Subcutaneous abdominal adipose tissue (tissue), 5 donors: Measurements from ENCODE around the gene HES3.
A peak's percentile ranks its signal among the peaks of the same experiment; 100 is the strongest.

Experiments used
- H3K27ac ChIP-seq: one replicate; pipeline ENCODE4 v1.7.0; 2013; ENCODE audit warnings: low read depth, mild to moderate bottlenecking, inconsistent platforms, low read length, moderate library complexity
- H3K27me3 ChIP-seq, 5 donors: one replicate each; pipeline ENCODE4 v1.7.0; 2013; ENCODE audit warnings: low read length in 5 of 5, inconsistent platforms in 1 of 5; ENCODE audit not compliant: control insufficient read depth in 5 of 5, insufficient read depth in 4 of 5
- H3K36me3 ChIP-seq, 5 donors: one replicate each; pipeline ENCODE4 v1.7.0; 2013; ENCODE audit warnings: low read length in 5 of 5; ENCODE audit not compliant: control insufficient read depth in 5 of 5, insufficient read depth in 5 of 5
- H3K4me1 ChIP-seq, 5 donors: one replicate each; pipeline ENCODE4 v1.7.0; 2013; ENCODE audit warnings: low read length in 5 of 5, mild to moderate bottlenecking in 3 of 5, moderate library complexity in 1 of 5; ENCODE audit not compliant: control insufficient read depth in 5 of 5, insufficient read depth in 5 of 5
- H3K4me3 ChIP-seq, 5 donors: one replicate each; pipeline ENCODE4 v1.7.0; 2013; ENCODE audit warnings: low read length in 5 of 5, low read depth in 1 of 5
- H3K9ac ChIP-seq, 5 donors: one replicate each; pipeline ENCODE4 v1.7.0; 2013; ENCODE audit warnings: low read length in 5 of 5, mild to moderate bottlenecking in 4 of 5, moderate library complexity in 3 of 5
- H3K9me3 ChIP-seq, 5 donors: one replicate each; pipeline ENCODE4 v1.7.0; 2013; ENCODE audit warnings: low read length in 5 of 5; ENCODE audit not compliant: control insufficient read depth in 5 of 5
- donor health status: healthy.
- donor health status: healthy.
- donor health status: healthy.
- donor health status: healthy.
- donor health status: healthy.

HES3 gene

DNA sequence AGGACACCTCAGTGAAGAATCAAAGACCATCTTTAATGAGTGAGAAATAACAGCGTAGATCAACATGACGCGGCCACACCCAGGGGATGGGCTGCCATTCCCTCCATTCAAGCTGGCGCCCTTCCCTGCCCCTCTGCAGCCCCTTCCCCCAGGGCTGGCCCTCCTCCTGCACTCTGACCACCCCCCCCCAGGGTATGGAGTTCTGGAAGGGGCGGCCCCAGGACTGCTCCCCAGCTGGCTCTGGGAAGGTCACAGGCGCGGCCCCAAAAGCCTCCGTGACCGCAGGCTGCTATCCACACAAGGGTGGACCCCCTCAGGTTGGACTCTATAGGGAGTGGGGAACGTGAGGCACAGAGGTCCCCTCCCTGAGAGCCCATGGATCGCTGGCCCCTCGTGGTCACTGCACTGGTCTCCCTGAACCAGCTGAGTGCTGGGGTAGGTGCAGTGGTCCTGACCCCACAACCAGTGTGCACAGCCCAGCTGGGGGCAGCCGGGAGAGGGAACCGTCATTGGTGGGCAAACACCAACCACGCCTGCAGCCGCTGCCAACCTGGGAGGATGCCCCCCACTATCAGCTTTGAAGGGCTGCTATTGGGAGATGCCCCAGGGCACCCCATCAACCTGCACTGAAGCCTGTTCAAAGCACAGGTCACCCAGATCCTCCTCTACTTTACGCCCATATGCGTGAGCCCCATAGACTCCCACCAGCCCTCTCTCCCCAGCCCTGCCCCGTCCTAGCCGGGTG is 33.0 kb downstream of the HES3 start:
- Histone ChIP-seq H3K4me1 (peaks cover 0 to 15% (median 10%) of the 10 kb centered on the region in 5 donors), H3K9ac (no peak overlapping the region), H3K27me3 (no peaks in the 10 kb centered on the region), H3K9me3 (no peaks in the 10 kb centered on the region), H3K36me3 (no peaks in the 10 kb centered on the region), H3K27ac (no peak overlapping the region), H3K4me3 (peak overlapping the region in 1 of 5 donors; percentile 18)

DNA sequence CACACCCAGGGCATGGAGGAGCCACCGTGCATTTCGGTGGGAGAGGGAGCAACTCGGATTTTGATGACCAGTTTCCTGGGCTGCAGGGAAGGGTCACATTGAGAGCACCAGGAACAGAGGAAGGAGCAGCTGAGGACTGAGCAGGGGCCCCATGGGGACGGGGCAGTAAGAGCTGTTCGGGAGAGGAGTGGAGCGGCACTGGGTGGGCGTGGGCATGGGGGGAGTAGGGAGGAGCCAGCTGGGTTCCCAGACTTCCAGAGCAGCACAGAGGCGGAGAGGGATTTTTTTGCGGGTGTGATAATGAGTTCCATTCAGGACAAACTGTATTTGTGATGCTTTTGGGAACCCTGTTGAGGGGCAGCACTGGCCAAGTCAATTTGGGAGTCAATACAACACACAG is 34.3 kb downstream of the HES3 start:
- H3K9ac ChIP-seq, result no peak overlapping the region
- no peaks in the 10 kb centered on the region for H3K9me3 ChIP-seq
- H3K4me1 ChIP-seq, result peaks cover 0 to 15% (median 10%) of the 10 kb centered on the region in 5 donors
- no peak overlapping the region for H3K4me3 ChIP-seq
- H3K27ac ChIP-seq, result no peak overlapping the region
- H3K36me3 ChIP-seq, result no peaks in the 10 kb centered on the region
- no peaks in the 10 kb centered on the region for H3K27me3 ChIP-seq

DNA sequence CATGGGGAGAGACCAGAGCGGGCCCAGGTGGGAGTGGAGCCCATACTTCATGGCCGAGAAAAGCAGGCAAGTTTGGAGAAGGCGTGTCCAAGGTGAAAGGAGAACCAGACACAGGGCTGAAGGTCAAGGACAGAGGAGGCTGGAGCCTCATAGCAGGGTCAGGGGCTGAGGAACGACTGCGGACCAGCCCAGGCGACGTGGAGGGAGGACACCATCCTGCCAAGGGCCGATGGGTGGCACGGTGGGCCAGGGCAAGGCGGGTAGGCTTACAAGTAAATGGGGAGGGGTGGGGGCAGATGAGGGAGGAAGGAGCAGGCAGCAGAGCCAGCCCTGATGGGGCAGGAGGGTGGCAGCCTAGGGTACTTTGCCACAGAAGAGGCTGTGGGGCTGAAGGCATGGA is 35.1 kb downstream of the HES3 start:
- Histone ChIP-seq H3K4me1 (peaks cover 0 to 15% (median 10%) of the 10 kb centered on the region in 5 donors), H3K36me3 (no peaks in the 10 kb centered on the region), H3K4me3 (no peak overlapping the region), H3K9me3 (no peaks in the 10 kb centered on the region), H3K27ac (no peak overlapping the region), H3K9ac (no peak overlapping the region), H3K27me3 (no peaks in the 10 kb centered on the region)

DNA sequence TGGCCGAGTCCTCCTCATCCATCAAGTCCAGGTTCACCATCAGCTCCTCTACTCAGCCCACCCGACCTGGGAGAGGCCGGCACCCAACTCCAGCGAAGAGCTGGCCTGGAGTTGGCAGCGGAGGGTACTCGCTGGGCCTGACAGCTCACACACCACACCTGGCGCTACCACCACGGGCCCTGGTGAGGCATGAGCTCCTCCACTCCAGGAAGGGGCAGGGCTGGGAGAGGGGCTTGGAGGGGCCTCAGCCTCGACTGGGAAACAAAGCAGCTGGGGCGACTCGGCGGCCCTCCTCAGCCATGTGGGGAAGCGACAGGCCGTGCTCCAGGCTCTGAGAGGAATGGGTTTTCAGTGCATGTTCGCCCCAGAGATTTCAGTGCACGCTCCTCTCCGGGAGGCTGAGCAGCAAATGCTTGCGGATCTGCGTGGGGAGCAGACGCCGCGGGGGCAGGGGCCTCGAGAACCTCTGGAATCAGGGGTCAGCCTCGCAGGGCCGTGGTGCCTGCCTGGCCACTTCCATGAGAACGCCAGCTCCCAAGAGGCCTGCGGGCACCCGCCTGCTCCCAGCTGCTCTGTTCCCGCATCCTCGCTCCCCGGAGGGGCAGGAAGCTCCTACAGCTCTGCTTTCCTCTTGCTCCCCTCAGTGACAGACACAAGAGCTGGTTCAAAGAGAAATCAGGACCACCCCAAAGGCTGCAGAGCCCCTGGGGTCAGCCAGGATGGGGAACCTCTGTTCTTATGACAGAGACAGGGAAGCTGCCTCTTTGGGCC is 35.8 kb downstream of the HES3 start:
- no peaks in the 10 kb centered on the region for H3K36me3 ChIP-seq
- H3K9ac ChIP-seq, result no peak overlapping the region
- H3K27me3 ChIP-seq, result no peaks in the 10 kb centered on the region
- H3K9me3 ChIP-seq, result no peaks in the 10 kb centered on the region
- H3K4me1 ChIP-seq, result peaks cover 0 to 15% (median 10%) of the 10 kb centered on the region in 5 donors
- no peak overlapping the region for H3K27ac ChIP-seq
- no peak overlapping the region for H3K4me3 ChIP-seq

DNA sequence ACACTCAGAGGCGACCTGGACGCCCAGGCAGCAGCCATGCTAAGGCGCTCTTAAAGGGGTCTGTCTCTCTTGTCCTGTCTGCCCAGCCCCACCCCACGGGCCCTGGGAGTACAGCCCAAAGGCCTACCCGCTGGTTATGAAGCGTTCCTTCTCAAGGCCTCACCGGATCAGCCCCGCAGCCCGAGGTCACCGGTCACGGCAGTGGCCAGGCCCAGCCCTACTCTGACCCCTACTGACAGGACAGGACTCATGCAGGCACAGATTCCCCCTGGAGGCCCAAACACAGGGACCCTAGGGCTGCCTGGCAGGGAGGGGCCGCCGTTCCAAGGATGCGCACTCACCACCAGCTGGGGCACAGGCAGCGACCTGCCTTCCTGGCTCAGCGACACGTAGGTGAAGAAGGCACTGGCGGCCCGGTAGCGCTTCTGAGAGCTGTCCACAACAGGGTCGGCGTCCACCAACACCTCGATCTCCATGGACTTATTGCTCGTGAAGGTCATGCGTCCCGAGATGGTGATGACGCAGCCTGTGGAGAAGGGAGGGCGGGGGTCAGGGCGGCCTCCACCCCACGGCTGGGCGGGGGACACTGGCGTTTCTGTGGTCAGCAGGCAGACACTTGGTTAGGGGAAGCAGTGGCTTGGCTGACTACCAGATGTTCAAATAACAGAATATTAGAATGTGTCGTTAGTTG is 36.9 kb downstream of the HES3 start:
- Histone ChIP-seq H3K9me3 (no peaks in the 10 kb centered on the region), H3K4me1 (peaks cover 0 to 12% (median 10%) of the 10 kb centered on the region in 5 donors), H3K36me3 (no peaks in the 10 kb centered on the region), H3K9ac (no peak overlapping the region), H3K27ac (no peak overlapping the region), H3K4me3 (no peak overlapping the region), H3K27me3 (no peaks in the 10 kb centered on the region)

GRCh38 chr1:6281511-6282402 is 37.8 kb downstream of the HES3 start:
- no peaks in the 10 kb centered on the region for H3K9me3 ChIP-seq
- no peak overlapping the region for H3K9ac ChIP-seq
- H3K36me3 ChIP-seq, result no peaks in the 10 kb centered on the region
- no peaks in the 10 kb centered on the region for H3K27me3 ChIP-seq
- H3K4me3 ChIP-seq, result no peak overlapping the region
- no peak overlapping the region for H3K27ac ChIP-seq
- H3K4me1 ChIP-seq, result peaks cover 0 to 3% (median 2%) of the 10 kb centered on the region in 5 donors

- Histone ChIP-seq H3K9ac (no peak overlapping the region), H3K36me3 (no peaks in the 10 kb centered on the region), H3K27ac (no peak overlapping the region), H3K9me3 (no peaks in the 10 kb centered on the region), H3K27me3 (no peaks in the 10 kb centered on the region), H3K4me3 (no peak overlapping the region), H3K4me1 (peaks cover 5 to 9% (median 8%) of the 10 kb centered on the region in 5 donors)
These were observed 38.7 kb downstream of the HES3 start for GRCh38 chr1:6282577-6283270.

DNA sequence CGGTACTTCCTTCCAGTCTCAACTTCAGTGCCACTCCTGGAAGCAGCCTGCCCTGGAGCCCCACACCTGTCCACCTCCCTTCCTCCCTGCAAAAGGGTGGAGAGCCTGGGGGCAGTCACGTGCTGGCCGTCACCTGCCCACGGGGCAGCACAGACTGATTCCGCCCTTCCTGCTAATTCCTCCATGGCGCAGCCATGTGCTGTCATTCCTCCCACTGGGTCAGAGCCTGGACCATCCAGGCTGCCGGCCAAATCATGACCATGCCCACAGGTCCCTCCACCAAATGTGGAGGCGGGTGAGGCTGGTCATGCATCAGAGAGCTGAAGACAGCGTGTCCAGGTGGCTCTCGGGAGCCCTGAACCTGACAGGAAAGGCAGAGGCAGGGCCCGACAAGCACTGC is 41.4 kb downstream of the HES3 start:
- Histone ChIP-seq H3K27me3 (no peaks in the 10 kb centered on the region), H3K36me3 (no peaks in the 10 kb centered on the region), H3K27ac (no peak overlapping the region), H3K9ac (no peak overlapping the region), H3K4me1 (peaks cover 6 to 26% (median 22%) of the 10 kb centered on the region in 5 donors), H3K4me3 (no peak overlapping the region), H3K9me3 (no peaks in the 10 kb centered on the region)

- Histone ChIP-seq H3K4me1 (peaks cover 6 to 32% (median 30%) of the 10 kb centered on the region in 5 donors), H3K4me3 (no peak overlapping the region), H3K9ac (no peak overlapping the region), H3K9me3 (no peaks in the 10 kb centered on the region), H3K36me3 (no peaks in the 10 kb centered on the region), H3K27ac (no peak overlapping the region), H3K27me3 (no peaks in the 10 kb centered on the region)
These were observed 42.3 kb downstream of the HES3 start for GRCh38 chr1:6286266-6286665.
